GM12865 (cell line): ENCODE measurements around the gene MAB21L4.

Experiments used
- DNase-seq: peaks from one replicate; pipeline ENCODE4 v3.0.0; 2010; ENCODE audit warnings: low read depth
- H3K4me3 ChIP-seq: 2 replicates; pipeline ENCODE4 v1.5.1; 2011; ENCODE audit warnings: mild to moderate bottlenecking, low read depth, low read length, control low read depth
- TF ChIP-seq, protein P1 (sequence below): IDR thresholded peaks from 2 replicates; pipeline ENCODE4 v1.5.1; 2011; ENCODE audit warnings: low read length, control low read depth, low read depth, inconsistent platforms; ENCODE audit not compliant: insufficient read depth; ENCODE audit errors: missing control alignments

The MAB21L4 gene

GRCh38 chr2:240906141-240906910 is 10.4 kb upstream of the MAB21L4 start, which contains the start of gene CROCC2:
CROCC2 (plus strand) TSS chr2:240906336; CDS start chr2:240906514, 178 bp downstream.
- no peak for DNase-seq
- TF ChIP-seq, protein P1, sequence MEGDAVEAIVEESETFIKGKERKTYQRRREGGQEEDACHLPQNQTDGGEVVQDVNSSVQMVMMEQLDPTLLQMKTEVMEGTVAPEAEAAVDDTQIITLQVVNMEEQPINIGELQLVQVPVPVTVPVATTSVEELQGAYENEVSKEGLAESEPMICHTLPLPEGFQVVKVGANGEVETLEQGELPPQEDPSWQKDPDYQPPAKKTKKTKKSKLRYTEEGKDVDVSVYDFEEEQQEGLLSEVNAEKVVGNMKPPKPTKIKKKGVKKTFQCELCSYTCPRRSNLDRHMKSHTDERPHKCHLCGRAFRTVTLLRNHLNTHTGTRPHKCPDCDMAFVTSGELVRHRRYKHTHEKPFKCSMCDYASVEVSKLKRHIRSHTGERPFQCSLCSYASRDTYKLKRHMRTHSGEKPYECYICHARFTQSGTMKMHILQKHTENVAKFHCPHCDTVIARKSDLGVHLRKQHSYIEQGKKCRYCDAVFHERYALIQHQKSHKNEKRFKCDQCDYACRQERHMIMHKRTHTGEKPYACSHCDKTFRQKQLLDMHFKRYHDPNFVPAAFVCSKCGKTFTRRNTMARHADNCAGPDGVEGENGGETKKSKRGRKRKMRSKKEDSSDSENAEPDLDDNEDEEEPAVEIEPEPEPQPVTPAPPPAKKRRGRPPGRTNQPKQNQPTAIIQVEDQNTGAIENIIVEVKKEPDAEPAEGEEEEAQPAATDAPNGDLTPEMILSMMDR, result no peak
- no peak within 1 kb of the TSS for H3K4me3 ChIP-seq

DNA sequence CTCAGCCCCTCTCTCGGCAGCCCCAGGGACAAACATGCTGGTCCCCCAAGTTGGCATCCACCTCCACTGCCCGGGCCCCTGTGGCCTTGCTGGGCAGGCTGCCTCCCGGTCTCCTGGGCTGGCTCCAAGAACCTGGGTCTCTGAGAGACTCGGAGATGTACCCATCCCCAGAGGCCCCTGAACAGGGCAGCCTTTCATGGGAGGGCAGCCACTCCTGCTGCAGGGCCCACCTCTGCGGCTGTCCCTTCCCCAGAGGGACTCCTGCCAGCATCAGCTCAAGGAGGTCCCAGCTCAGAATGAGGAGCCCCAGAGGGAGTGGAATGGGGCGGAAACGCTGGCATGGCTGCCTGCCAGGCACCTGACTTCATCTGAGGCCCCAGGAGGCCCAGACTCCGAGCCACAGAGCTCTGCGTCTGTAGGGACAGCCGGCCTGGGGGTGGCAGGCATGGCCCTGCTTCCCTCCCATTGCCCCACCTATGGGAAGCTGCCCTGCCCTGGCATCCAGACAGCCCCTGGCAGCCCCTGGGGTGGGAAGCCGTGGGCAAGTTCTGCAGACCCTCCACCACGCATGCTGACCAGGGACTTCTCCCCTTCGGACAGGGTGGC is 9.3 kb upstream of the MAB21L4 start:
- H3K4me3 ChIP-seq, result no peak overlapping the region
- DNase-seq, result no peak
- TF ChIP-seq, protein P1, result no peak

- H3K4me3 ChIP-seq, result no peak overlapping the region
- DNase-seq, result no peak
- TF ChIP-seq, protein P1, result no peak
Observed at GRCh38 chr2:240904216-240905175, 8.5 kb upstream of the MAB21L4 start.

GRCh38 chr2:240903191-240904060 is 7.5 kb upstream of the MAB21L4 start:
- H3K4me3 ChIP-seq, result no peak overlapping the region
- TF ChIP-seq, protein P1, result no peak

DNA sequence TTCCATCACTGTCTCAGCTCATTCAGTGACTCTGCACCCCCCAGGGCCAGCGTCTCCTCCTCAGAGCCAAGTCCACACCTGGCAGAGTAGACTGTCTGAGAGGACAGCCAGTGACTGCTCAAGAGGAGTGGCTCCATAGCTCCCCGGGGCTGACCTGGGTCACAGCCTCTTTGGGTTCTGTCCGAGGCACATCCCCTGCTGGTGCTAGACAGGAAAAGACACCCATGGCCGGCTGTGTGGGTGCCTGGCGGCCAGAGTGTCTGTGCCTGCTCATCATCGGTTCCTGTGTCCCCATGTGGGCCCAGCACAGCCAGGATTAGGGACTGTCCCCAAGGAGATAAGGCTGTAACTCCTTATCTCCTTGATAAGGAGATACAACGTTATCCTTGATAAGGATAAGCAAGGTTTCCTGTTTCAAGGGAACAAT is 6.7 kb upstream of the MAB21L4 start:
- TF ChIP-seq, protein P1, result no peak
- DNase-seq, result no peak
- no peak overlapping the region for H3K4me3 ChIP-seq

More at GRCh38 chr2:240903191-240904060, 7.5 kb upstream of the MAB21L4 start:
- DNase-seq, result no peak
